H1 (cell line): ENCODE measurements around the gene SEL1L2. TPM values are rescaled to one million over a fixed set of nuclear protein-coding genes. Genes with fewer than 3 reads are reported as not detected.

Experiments
- EZH2 ChIP-seq: fragments of 200-600 bp; sonication (generic); IDR thresholded peaks from 2 replicates; pipeline ENCODE4 v1.7.1; 2012; ENCODE audit warnings: low read depth, mild to moderate bottlenecking, moderate library complexity, low read length, inconsistent platforms; ENCODE audit not compliant: severe bottlenecking
- KDM4A ChIP-seq: IDR thresholded peaks from one replicate; pipeline ENCODE4 v1.7.1; 2012; ENCODE audit warnings: low read depth, mild to moderate bottlenecking, moderate library complexity, low read length, inconsistent platforms; ENCODE audit not compliant: severe bottlenecking
- NRF1 ChIP-seq: IDR thresholded peaks from 2 replicates; pipeline ENCODE4 v1.6.1; 2011; ENCODE audit warnings: mild to moderate bottlenecking, low read depth, low read length, improper control_type of control experiment
- SP4 ChIP-seq: IDR thresholded peaks from 2 replicates; pipeline ENCODE4 v1.6.1; 2012; ENCODE audit warnings: low read length, inconsistent platforms
- ZNF274 ChIP-seq: IDR thresholded peaks from 2 replicates; pipeline ENCODE4 v1.7.0; 2012; ENCODE audit warnings: low read length, borderline replicate concordance; ENCODE audit errors: extremely low read depth
- polyA plus RNA-seq, 7 experiments: library from polyadenylated mRNA; depleted of rRNA in 3 of 7; stranded (reverse) in 5 of 7; unstranded in 2 of 7; fragments of >200 nt in 5 of 7; fragments of 200-250 nt in 2 of 7; gene quantifications; 1 replicate in 5 of 7; 2 replicates in 1 of 7; 4 replicates in 1 of 7; pipeline versions ENCODE4 v1.2.1 to v1.2.3, GENCODE V29; 2011 to 2013; ENCODE audit warnings: missing spikeins in 2 of 7, mixed read lengths in 2 of 7
- total RNA-seq: library from RNA; stranded (reverse); fragmentation: NEBNext Ultra II Directional; extraction: Animal tissue kit (Norgen Biotek cat#: 25700); gene quantifications from 2 replicates; pipeline ENCODE4 v1.2.1, GENCODE V29; 2021

SEL1L2 gene
- total and polyA plus RNA-seq, 2 of the 8 experiments (the other 6 are each of a cell fraction or from before 2014, with no cell fraction given) = not detected

- TF ChIP-seq EZH2 (no peak), NRF1 (no peak), KDM4A (no peak), ZNF274 (no peak), SP4 (no peak)
Measured at GRCh38 chr20:13904766-13905165, 85.6 kb downstream of the SEL1L2 start (continued).
